HepG2 (cell line): ENCODE measurements around the gene TMC4. TPM values are rescaled to one million over a fixed set of nuclear protein-coding genes. Genes with fewer than 3 reads are reported as not detected.

Experiments
- E2F5 ChIP-seq: sonication (generic); formaldehyde crosslinking; conservative IDR thresholded peaks from 2 replicates; pipeline ENCODE4 v1.4.0; 2020; ENCODE audit warnings: missing genetic modification reagents
- ELF3 ChIP-seq: IDR thresholded peaks from 2 replicates; pipeline ENCODE4 v1.6.1; 2016; ENCODE audit warnings: missing genetic modification reagents, missing compliant biosample characterization
- GABPB1 ChIP-seq: IDR thresholded peaks from 2 replicates; pipeline ENCODE4 v1.6.1; 2016; ENCODE audit warnings: mild to moderate bottlenecking, missing genetic modification reagents, moderate library complexity, missing compliant biosample characterization
- GTF2F1 ChIP-seq: fragments of 150-350 bp; IDR thresholded peaks from 2 replicates; pipeline ENCODE4 v1.6.1; 2014; ENCODE audit warnings: low read length
- HMGA1 ChIP-seq: sonication (generic); formaldehyde crosslinking; conservative IDR thresholded peaks from 2 replicates; pipeline ENCODE4 v1.4.0; 2020; ENCODE audit warnings: missing genetic modification reagents
- HNF1A ChIP-seq, 2 experiments: sonication (generic) in 1 of 2; formaldehyde crosslinking in 1 of 2; IDR thresholded peaks; 2 replicates each; pipeline versions ENCODE4 v1.4.0 to v1.6.1; 2016 to 2020; ENCODE audit warnings: borderline replicate concordance in 1 of 2, low read depth in 1 of 2, mild to moderate bottlenecking in 1 of 2, missing genetic modification reagents in 1 of 2
- IKZF1 ChIP-seq: fragments of 450-650 bp; IDR thresholded peaks from 2 replicates; pipeline ENCODE4 v1.7.1; 2016
- KDM2A ChIP-seq: sonication (generic); formaldehyde crosslinking; IDR thresholded peaks from 2 replicates; pipeline ENCODE4 v1.4.0; 2020; ENCODE audit warnings: low read depth, missing genetic modification reagents, borderline replicate concordance
- NFKBIZ ChIP-seq: IDR thresholded peaks from 2 replicates; pipeline ENCODE4 v1.6.1; 2018; ENCODE audit warnings: missing genetic modification reagents, missing compliant biosample characterization
- RAD21 ChIP-seq: fragments of 450-650 bp; formaldehyde crosslinking; IDR thresholded peaks from 2 replicates; pipeline ENCODE4 v1.5.0; 2020; ENCODE audit warnings: mild to moderate bottlenecking
- SKI ChIP-seq: fragments of 450-650 bp; IDR thresholded peaks from one replicate; pipeline ENCODE4 v1.6.1; 2018; ENCODE audit warnings: mild to moderate bottlenecking; ENCODE audit not compliant: partially characterized antibody
- STAG1 ChIP-seq: sonication (generic); formaldehyde crosslinking; IDR thresholded peaks from 2 replicates; pipeline ENCODE4 v1.4.0; 2020; ENCODE audit warnings: missing genetic modification reagents
- STAT5B ChIP-seq: sonication (generic); formaldehyde crosslinking; IDR thresholded peaks from 2 replicates; pipeline ENCODE4 v1.4.0; 2020; ENCODE audit warnings: missing genetic modification reagents
- TAF15 ChIP-seq: fragments of 200-400 bp; formaldehyde crosslinking; IDR thresholded peaks from one replicate; pipeline ENCODE4 v1.6.1; 2018; ENCODE audit warnings: mild to moderate bottlenecking, low read depth, low read length; ENCODE audit not compliant: poor library complexity, severe bottlenecking
- UBTF ChIP-seq: sonication (generic); formaldehyde crosslinking; IDR thresholded peaks from 2 replicates; pipeline ENCODE4 v1.4.0; 2020; ENCODE audit warnings: mild to moderate bottlenecking, missing genetic modification reagents
- YEATS4 ChIP-seq: sonication (generic); formaldehyde crosslinking; IDR thresholded peaks from 2 replicates; pipeline ENCODE4 v1.4.0; 2020; ENCODE audit warnings: missing genetic modification reagents, borderline replicate concordance
- ZNF33A ChIP-seq: sonication (generic); formaldehyde crosslinking; IDR thresholded peaks from 2 replicates; pipeline ENCODE4 v1.5.1; 2020; ENCODE audit warnings: missing genetic modification reagents, mild to moderate bottlenecking, moderate library complexity, borderline replicate concordance
- ZNF510 ChIP-seq: sonication (generic); formaldehyde crosslinking; IDR thresholded peaks from 2 replicates; pipeline ENCODE4 v1.4.0; 2020; ENCODE audit warnings: low read depth, mild to moderate bottlenecking, missing genetic modification reagents
- ZNF747 ChIP-seq: sonication (generic); formaldehyde crosslinking; IDR thresholded peaks from 2 replicates; pipeline ENCODE4 v1.8.1; 2023; ENCODE audit warnings: missing genetic modification reagents, mild to moderate bottlenecking, borderline replicate concordance
- ZNF891 ChIP-seq: sonication (generic); formaldehyde crosslinking; IDR thresholded peaks from 2 replicates; pipeline ENCODE4 v1.5.0; 2020; ENCODE audit warnings: mild to moderate bottlenecking, missing genetic modification reagents
- ZSCAN9 ChIP-seq: IDR thresholded peaks from 2 replicates; pipeline ENCODE4 v1.6.1; 2016; ENCODE audit warnings: borderline replicate concordance
- polyA plus RNA-seq, 8 experiments: library from polyadenylated mRNA; depleted of rRNA in 3 of 8; stranded (reverse) in 7 of 8; unstranded in 1 of 8; fragments of >200 nt; fragmentation: Illumina TruSeq in 4 of 8; extraction: Trizol in 4 of 8; gene quantifications; 2 replicates each; pipeline versions ENCODE4 v1.2.1 to v1.2.3, GENCODE V29; 2011 to 2016; ENCODE audit warnings: low read depth in 4 of 8, missing spikeins in 1 of 8, mixed read lengths in 1 of 8; ENCODE audit not compliant: insufficient read depth in 1 of 8
- total RNA-seq, 5 experiments: library from RNA; depleted of rRNA; stranded (reverse); fragments of >200 nt; fragmentation: Illumina TruSeq; extraction: Trizol; gene quantifications; 2 replicates each; pipeline ENCODE4 v1.2.3, GENCODE V29; 2016; ENCODE audit warnings: low read depth in 1 of 5
- TF ChIP-seq, protein P1 (sequence below): sonication (generic); formaldehyde crosslinking; IDR thresholded peaks from 2 replicates; pipeline ENCODE4 v1.8.0; 2022; ENCODE audit warnings: mild to moderate bottlenecking, missing genetic modification reagents

The TMC4 gene
- total and polyA plus RNA-seq, 2 of the 13 experiments (the other 11 are each of a cell fraction or from before 2014, with no cell fraction given) = 0.13 to 0.24 TPM

- TF ChIP-seq, protein P1, sequence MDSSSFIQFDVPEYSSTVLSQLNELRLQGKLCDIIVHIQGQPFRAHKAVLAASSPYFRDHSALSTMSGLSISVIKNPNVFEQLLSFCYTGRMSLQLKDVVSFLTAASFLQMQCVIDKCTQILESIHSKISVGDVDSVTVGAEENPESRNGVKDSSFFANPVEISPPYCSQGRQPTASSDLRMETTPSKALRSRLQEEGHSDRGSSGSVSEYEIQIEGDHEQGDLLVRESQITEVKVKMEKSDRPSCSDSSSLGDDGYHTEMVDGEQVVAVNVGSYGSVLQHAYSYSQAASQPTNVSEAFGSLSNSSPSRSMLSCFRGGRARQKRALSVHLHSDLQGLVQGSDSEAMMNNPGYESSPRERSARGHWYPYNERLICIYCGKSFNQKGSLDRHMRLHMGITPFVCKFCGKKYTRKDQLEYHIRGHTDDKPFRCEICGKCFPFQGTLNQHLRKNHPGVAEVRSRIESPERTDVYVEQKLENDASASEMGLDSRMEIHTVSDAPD (CRISPR knock-in tag) = no peak
- TF ChIP-seq ZNF747 (CRISPR knock-in tag) = no peak
- no peak for TF ChIP-seq STAT5B (CRISPR knock-in tag)
- TF ChIP-seq RAD21 = peak; percentile 42; the same call in 1 of the 2 replicates
- no peak for TF ChIP-seq HNF1A (IDR thresholded peaks at IDR 0.05; ENCODE audit: low read depth)
- no peak for TF ChIP-seq HNF1A (CRISPR knock-in tag; IDR thresholded peaks at IDR 0.05; ENCODE audit: borderline replicate concordance)
- TF ChIP-seq TAF15 = no peak
- TF ChIP-seq UBTF (CRISPR knock-in tag) = 0 out of 2 replicates have a peak, but pooled peaks have one; percentile 21
- no peak for TF ChIP-seq IKZF1
- TF ChIP-seq ZNF891 (CRISPR knock-in tag) = no peak
- TF ChIP-seq GTF2F1 = no peak
- TF ChIP-seq ZNF33A = no peak
- TF ChIP-seq HMGA1 = no peak
- no peak for TF ChIP-seq YEATS4 (CRISPR knock-in tag)
- peak; percentile 63 for TF ChIP-seq ELF3 (CRISPR knock-in tag)
- TF ChIP-seq ZSCAN9 (CRISPR knock-in tag) = no peak
- peak; percentile 43; the same call in 1 of the 2 replicates for TF ChIP-seq GABPB1
- TF ChIP-seq ZNF510 (CRISPR knock-in tag) = no peak
- no peak for TF ChIP-seq SKI
- peak; percentile 76 for TF ChIP-seq STAG1 (CRISPR knock-in tag)
- TF ChIP-seq KDM2A (CRISPR knock-in tag) = peak; percentile 45; the same call in 1 of the 2 replicates
- no peak for TF ChIP-seq E2F5 (CRISPR knock-in tag)
- TF ChIP-seq NFKBIZ = no peak
Measured at GRCh38 chr19:54168174-54168917, 4.6 kb downstream of the TMC4 start (continued).
